Fibroblast of mammary gland (primary cell): ENCODE results near the gene NGEF.

Experiments
- DNase-seq: peaks from one replicate; pipeline ENCODE4 v3.0.0-alpha.2; 2010; ENCODE audit warnings: low read depth
- H3K4me3 ChIP-seq: 2 replicates; pipeline ENCODE4 v1.5.1; 2011; ENCODE audit warnings: low read depth, mild to moderate bottlenecking, low read length, moderate library complexity; ENCODE audit not compliant: control insufficient read depth
- CTCF ChIP-seq: conservative IDR thresholded peaks from 2 replicates; pipeline ENCODE4 v1.5.1; 2011; ENCODE audit warnings: low read depth, low read length, inconsistent platforms; ENCODE audit not compliant: control insufficient read depth, insufficient read depth

The NGEF gene

GRCh38 chr2:232997749-232998665 lies 15.0 kb downstream of the NGEF start:
- no peak for DNase-seq
- H3K4me3 ChIP-seq: no peak overlapping the region
- TF ChIP-seq CTCF: no peak

GRCh38 chr2:232994446-232994845 lies 18.6 kb downstream of the NGEF start:
- no peak for DNase-seq
- H3K4me3 ChIP-seq: no peak overlapping the region
- TF ChIP-seq CTCF: no peak

- no peak for TF ChIP-seq CTCF
- H3K4me3 ChIP-seq: no peak overlapping the region
- DNase-seq: peak; percentile 70
Observed at GRCh38 chr2:232993231-232993821, 19.7 kb downstream of the NGEF start.

- H3K4me3 ChIP-seq: no peak overlapping the region
- TF ChIP-seq CTCF: no peak
- no peak for DNase-seq
Observed at GRCh38 chr2:232986155-232986554, 26.9 kb downstream of the NGEF start.

GRCh38 chr2:232984451-232985207 lies 28.4 kb downstream of the NGEF start:
- DNase-seq: no peak
- no peak overlapping the region for H3K4me3 ChIP-seq
- TF ChIP-seq CTCF: no peak

GRCh38 chr2:232983669-232984140 lies 29.4 kb downstream of the NGEF start:
- DNase-seq: no peak
- H3K4me3 ChIP-seq: no peak overlapping the region
- TF ChIP-seq CTCF: no peak
